K562 (cell line): Measurements from ENCODE around the gene PBRM1. TPM values are rescaled to one million over a fixed set of nuclear protein-coding genes. Genes with fewer than 3 reads are reported as not detected.

Source experiments
- CHD1 ChIP-seq: fragments of 200-600 bp; sonication (generic); IDR thresholded peaks from one replicate; pipeline ENCODE4 v1.6.1; 2012; ENCODE audit warnings: mild to moderate bottlenecking, moderate library complexity, low read length, inconsistent platforms
- CHD2 ChIP-seq: IDR thresholded peaks from 2 replicates; pipeline ENCODE4 v1.6.1; 2011; ENCODE audit warnings: low read depth, low read length
- EP400 ChIP-seq: fragments of 450-650 bp; IDR thresholded peaks from 2 replicates; pipeline ENCODE4 v1.6.1; 2017; ENCODE audit warnings: antibody characterized with exemption, mild to moderate bottlenecking, moderate library complexity
- FOXJ3 ChIP-seq: sonication (generic); formaldehyde crosslinking; IDR thresholded peaks from 2 replicates; pipeline ENCODE4 v1.4.0; 2020; ENCODE audit warnings: mild to moderate bottlenecking, missing genetic modification reagents
- GABPB2 ChIP-seq: fragments of 250-450 bp; sonication (Bioruptor Pico); conservative IDR thresholded peaks from 2 replicates; pipeline ENCODE4 v1.5.1; 2021; ENCODE audit warnings: mild to moderate bottlenecking
- HSF4 ChIP-seq: fragments of 250-450 bp; sonication (Bioruptor Pico); IDR thresholded peaks from 2 replicates; pipeline ENCODE4 v2.1.2; 2022; ENCODE audit warnings: mild to moderate bottlenecking, moderate library complexity, borderline replicate concordance
- KLF16 ChIP-seq: IDR thresholded peaks from 2 replicates; pipeline ENCODE4 v1.6.1; 2016; ENCODE audit warnings: antibody characterized with exemption
- MYBL2 ChIP-seq, 2 experiments: fragments of 450-650 bp in 1 of 2; sonication (generic) in 1 of 2; formaldehyde crosslinking in 1 of 2; IDR thresholded peaks; 2 replicates each; pipeline versions ENCODE4 v1.6.1 to v1.8.1; 2017 to 2022; ENCODE audit warnings: borderline replicate concordance in 1 of 2, inconsistent platforms in 1 of 2, low read depth in 1 of 2, mild to moderate bottlenecking in 1 of 2, missing genetic modification reagents in 1 of 2, moderate library complexity in 1 of 2
- NRF1 ChIP-seq, 2 experiments: fragments of 450-650 bp; IDR thresholded peaks in 1 of 2; conservative IDR thresholded peaks in 1 of 2; 2 replicates each; pipeline ENCODE4 v1.6.1; 2014; ENCODE audit warnings: mild to moderate bottlenecking in 2 of 2
- PPARD ChIP-seq: fragments of 250-450 bp; sonication (Bioruptor Pico); IDR thresholded peaks from 2 replicates; pipeline ENCODE4 v1.8.0; 2022; ENCODE audit warnings: inconsistent platforms, mild to moderate bottlenecking, moderate library complexity
- RAD21 ChIP-seq, 2 experiments: fragments of 250-450 bp in 1 of 2; fragments of 450-650 bp in 1 of 2; sonication (Bioruptor Pico) in 1 of 2; formaldehyde crosslinking in 1 of 2; IDR thresholded peaks in 1 of 2; conservative IDR thresholded peaks in 1 of 2; 2 replicates each; pipeline versions ENCODE4 v1.4.0 to v1.8.0; 2020 to 2022; ENCODE audit warnings: mild to moderate bottlenecking in 2 of 2, moderate library complexity in 1 of 2
- RCOR1 ChIP-seq, 2 experiments: IDR thresholded peaks; 2 replicates each; pipeline ENCODE4 v1.6.1; 2012; ENCODE audit warnings: low read depth in 2 of 2, low read length in 2 of 2, borderline replicate concordance in 1 of 2, improper control_type of control experiment in 1 of 2
- SIN3B ChIP-seq: fragments of 450-650 bp; IDR thresholded peaks from 2 replicates; pipeline ENCODE4 v1.6.1; 2017; ENCODE audit warnings: low read depth, mild to moderate bottlenecking, moderate library complexity
- SMARCE1 ChIP-seq: fragments of 450-650 bp; IDR thresholded peaks from 2 replicates; pipeline ENCODE4 v1.7.1; 2016; ENCODE audit warnings: mild to moderate bottlenecking
- XRCC3 ChIP-seq: fragments of 450-650 bp; IDR thresholded peaks from 2 replicates; pipeline ENCODE4 v1.6.1; 2017; ENCODE audit warnings: mild to moderate bottlenecking, moderate library complexity
- ZBTB7A ChIP-seq: IDR thresholded peaks from 2 replicates; pipeline ENCODE4 v1.6.1; 2011; ENCODE audit warnings: low read depth, mild to moderate bottlenecking, low read length, moderate library complexity, borderline replicate concordance; ENCODE audit not compliant: control insufficient read depth
- polyA plus RNA-seq, 8 experiments: library from polyadenylated mRNA; depleted of rRNA in 4 of 8; stranded (reverse) in 5 of 8; unstranded in 3 of 8; fragments of >200 nt; fragmentation: Nextera tagmentation in 2 of 8; fragmentation: Illumina TruSeq in 1 of 8; extraction: Ambion mirVana in 2 of 8; extraction: Trizol in 1 of 8; gene quantifications; 2 replicates each; pipeline versions ENCODE4 v1.2.1 to v1.2.3, GENCODE V29; 2011 to 2014; ENCODE audit warnings: inconsistent platforms in 1 of 8, missing spikeins in 1 of 8
- total RNA-seq, 7 experiments: library from RNA; depleted of rRNA in 6 of 7; stranded (reverse); fragments of >200 nt in 6 of 7; fragmentation: Illumina TruSeq in 2 of 7; extraction: Trizol in 2 of 7; gene quantifications; 2 replicates each; pipeline versions ENCODE4 v1.2.1 to v1.2.3, GENCODE V29; 2011 to 2021; ENCODE audit warnings: low replicate concordance in 1 of 7
- TF ChIP-seq, protein P1 (sequence below), 2 experiments: fragments of 200-800 bp in 1 of 2; sonication (Bioruptor generic) in 1 of 2; sonication (generic) in 1 of 2; formaldehyde crosslinking in 1 of 2; IDR thresholded peaks in 1 of 2; conservative IDR thresholded peaks in 1 of 2; 2 replicates each; pipeline versions ENCODE4 v1.5.0 to v1.6.1; 2016 to 2020; ENCODE audit warnings: missing compliant biosample characterization in 1 of 2, missing genetic modification characterization in 1 of 2, missing genetic modification reagents in 1 of 2
- TF ChIP-seq, protein P2 (sequence below): fragments of 450-650 bp; IDR thresholded peaks from 2 replicates; pipeline ENCODE4 v1.6.1; 2017; ENCODE audit warnings: antibody characterized with exemption, mild to moderate bottlenecking
- TF ChIP-seq, protein P3 (sequence below): fragments of 450-650 bp; formaldehyde crosslinking; IDR thresholded peaks from 2 replicates; pipeline ENCODE4 v1.4.0; 2022; ENCODE audit warnings: missing genetic modification characterization
- TF ChIP-seq, protein P4 (sequence below): fragments of 450-650 bp; IDR thresholded peaks from 2 replicates; pipeline ENCODE4 v1.6.1; 2014; ENCODE audit warnings: low read depth, mild to moderate bottlenecking, moderate library complexity, borderline replicate concordance

PBRM1 gene
- total and polyA plus RNA-seq, 9 of the 15 experiments (the other 6 are each of a cell fraction or from before 2014, with no cell fraction given) = 3.9 to 31.8 (median 19.0) TPM

DNA sequence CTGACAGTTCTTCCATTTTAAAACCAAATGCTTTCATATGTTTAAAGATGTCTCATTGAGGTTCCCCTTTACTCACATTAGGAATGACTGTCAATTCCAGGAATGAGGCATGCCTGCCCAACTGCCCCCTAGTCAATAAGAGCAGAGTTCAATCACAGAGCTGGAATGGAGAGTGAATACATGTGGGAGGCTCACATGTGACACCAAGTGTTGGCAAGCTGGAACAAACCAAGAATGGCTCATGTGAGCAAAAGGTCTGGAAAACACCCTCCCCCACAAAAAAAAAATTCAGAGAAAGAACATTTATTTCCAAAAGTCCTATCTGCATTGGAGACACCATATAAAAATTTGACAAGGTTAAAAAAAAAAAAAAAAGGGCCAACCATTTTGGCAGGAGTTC is 3.7 kb downstream of the PBRM1 start (continued):
- TF ChIP-seq, protein P1, sequence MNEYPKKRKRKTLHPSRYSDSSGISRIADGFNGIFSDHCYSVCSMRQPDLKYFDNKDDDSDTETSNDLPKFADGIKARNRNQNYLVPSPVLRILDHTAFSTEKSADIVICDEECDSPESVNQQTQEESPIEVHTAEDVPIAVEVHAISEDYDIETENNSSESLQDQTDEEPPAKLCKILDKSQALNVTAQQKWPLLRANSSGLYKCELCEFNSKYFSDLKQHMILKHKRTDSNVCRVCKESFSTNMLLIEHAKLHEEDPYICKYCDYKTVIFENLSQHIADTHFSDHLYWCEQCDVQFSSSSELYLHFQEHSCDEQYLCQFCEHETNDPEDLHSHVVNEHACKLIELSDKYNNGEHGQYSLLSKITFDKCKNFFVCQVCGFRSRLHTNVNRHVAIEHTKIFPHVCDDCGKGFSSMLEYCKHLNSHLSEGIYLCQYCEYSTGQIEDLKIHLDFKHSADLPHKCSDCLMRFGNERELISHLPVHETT (CRISPR knock-in tag; conservative IDR thresholded peaks at IDR 0.05 in 1 of 2, IDR thresholded peaks at IDR 0.05 in 1 of 2) = 0 out of 4 replicates have a peak, but pooled peaks of 1 of the 2 experiments have one; percentile 33
- no peak for TF ChIP-seq KLF16
- no peak for TF ChIP-seq SIN3B
- TF ChIP-seq MYBL2 (IDR thresholded peaks at IDR 0.05; ENCODE audit: low read depth) = no peak
- no peak for TF ChIP-seq MYBL2 (CRISPR knock-in tag; IDR thresholded peaks at IDR 0.05; ENCODE audit: borderline replicate concordance)
- TF ChIP-seq, protein P2, sequence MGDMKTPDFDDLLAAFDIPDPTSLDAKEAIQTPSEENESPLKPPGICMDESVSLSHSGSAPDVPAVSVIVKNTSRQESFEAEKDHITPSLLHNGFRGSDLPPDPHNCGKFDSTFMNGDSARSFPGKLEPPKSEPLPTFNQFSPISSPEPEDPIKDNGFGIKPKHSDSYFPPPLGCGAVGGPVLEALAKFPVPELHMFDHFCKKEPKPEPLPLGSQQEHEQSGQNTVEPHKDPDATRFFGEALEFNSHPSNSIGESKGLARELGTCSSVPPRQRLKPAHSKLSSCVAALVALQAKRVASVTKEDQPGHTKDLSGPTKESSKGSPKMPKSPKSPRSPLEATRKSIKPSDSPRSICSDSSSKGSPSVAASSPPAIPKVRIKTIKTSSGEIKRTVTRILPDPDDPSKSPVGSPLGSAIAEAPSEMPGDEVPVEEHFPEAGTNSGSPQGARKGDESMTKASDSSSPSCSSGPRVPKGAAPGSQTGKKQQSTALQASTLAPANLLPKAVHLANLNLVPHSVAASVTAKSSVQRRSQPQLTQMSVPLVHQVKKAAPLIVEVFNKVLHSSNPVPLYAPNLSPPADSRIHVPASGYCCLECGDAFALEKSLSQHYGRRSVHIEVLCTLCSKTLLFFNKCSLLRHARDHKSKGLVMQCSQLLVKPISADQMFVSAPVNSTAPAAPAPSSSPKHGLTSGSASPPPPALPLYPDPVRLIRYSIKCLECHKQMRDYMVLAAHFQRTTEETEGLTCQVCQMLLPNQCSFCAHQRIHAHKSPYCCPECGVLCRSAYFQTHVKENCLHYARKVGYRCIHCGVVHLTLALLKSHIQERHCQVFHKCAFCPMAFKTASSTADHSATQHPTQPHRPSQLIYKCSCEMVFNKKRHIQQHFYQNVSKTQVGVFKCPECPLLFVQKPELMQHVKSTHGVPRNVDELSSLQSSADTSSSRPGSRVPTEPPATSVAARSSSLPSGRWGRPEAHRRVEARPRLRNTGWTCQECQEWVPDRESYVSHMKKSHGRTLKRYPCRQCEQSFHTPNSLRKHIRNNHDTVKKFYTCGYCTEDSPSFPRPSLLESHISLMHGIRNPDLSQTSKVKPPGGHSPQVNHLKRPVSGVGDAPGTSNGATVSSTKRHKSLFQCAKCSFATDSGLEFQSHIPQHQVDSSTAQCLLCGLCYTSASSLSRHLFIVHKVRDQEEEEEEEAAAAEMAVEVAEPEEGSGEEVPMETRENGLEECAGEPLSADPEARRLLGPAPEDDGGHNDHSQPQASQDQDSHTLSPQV = 0 out of 2 replicates have a peak, but pooled peaks have one; percentile 28
- no peak for TF ChIP-seq FOXJ3 (CRISPR knock-in tag)
- TF ChIP-seq EP400 = peak; percentile 23; the same call in 1 of the 2 replicates
- peak; percentile 32 to 55 for TF ChIP-seq RAD21 (CRISPR knock-in tag; conservative IDR thresholded peaks at IDR 0.05 in 1 of 2, IDR thresholded peaks at IDR 0.05 in 1 of 2)
- TF ChIP-seq CHD1 = no peak
- TF ChIP-seq, protein P3, sequence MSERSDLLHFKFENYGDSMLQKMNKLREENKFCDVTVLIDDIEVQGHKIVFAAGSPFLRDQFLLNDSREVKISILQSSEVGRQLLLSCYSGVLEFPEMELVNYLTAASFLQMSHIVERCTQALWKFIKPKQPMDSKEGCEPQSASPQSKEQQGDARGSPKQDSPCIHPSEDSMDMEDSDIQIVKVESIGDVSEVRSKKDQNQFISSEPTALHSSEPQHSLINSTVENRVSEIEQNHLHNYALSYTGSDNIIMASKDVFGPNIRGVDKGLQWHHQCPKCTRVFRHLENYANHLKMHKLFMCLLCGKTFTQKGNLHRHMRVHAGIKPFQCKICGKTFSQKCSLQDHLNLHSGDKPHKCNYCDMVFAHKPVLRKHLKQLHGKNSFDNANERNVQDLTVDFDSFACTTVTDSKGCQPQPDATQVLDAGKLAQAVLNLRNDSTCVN (CRISPR knock-in tag) = no peak
- TF ChIP-seq HSF4 = no peak
- TF ChIP-seq, protein P4, sequence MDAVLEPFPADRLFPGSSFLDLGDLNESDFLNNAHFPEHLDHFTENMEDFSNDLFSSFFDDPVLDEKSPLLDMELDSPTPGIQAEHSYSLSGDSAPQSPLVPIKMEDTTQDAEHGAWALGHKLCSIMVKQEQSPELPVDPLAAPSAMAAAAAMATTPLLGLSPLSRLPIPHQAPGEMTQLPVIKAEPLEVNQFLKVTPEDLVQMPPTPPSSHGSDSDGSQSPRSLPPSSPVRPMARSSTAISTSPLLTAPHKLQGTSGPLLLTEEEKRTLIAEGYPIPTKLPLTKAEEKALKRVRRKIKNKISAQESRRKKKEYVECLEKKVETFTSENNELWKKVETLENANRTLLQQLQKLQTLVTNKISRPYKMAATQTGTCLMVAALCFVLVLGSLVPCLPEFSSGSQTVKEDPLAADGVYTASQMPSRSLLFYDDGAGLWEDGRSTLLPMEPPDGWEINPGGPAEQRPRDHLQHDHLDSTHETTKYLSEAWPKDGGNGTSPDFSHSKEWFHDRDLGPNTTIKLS = no peak
- TF ChIP-seq CHD2 = no peak
- 0 out of 4 replicates have a peak, but pooled peaks of 1 of the 2 experiments have one; percentile 45 for TF ChIP-seq RCOR1 (IDR thresholded peaks at IDR 0.05; ENCODE audit: borderline replicate concordance in 1 of 2, low read depth in 2 of 2, low read length in 2 of 2)
- TF ChIP-seq ZBTB7A = no peak
- no peak for TF ChIP-seq NRF1 (conservative IDR thresholded peaks at IDR 0.05 in 1 of 2, IDR thresholded peaks at IDR 0.05 in 1 of 2)
- TF ChIP-seq PPARD = no peak
- no peak for TF ChIP-seq XRCC3
- 0 out of 2 replicates have a peak, but pooled peaks have one; percentile 27 for TF ChIP-seq SMARCE1
- TF ChIP-seq GABPB2 = no peak
